Measurements from ENCODE around the gene GADD45A.

GRCh38 chr1:67700220-67700619, 15.2 kb downstream of the GADD45A start:
- TF ChIP-seq, protein P1, sequence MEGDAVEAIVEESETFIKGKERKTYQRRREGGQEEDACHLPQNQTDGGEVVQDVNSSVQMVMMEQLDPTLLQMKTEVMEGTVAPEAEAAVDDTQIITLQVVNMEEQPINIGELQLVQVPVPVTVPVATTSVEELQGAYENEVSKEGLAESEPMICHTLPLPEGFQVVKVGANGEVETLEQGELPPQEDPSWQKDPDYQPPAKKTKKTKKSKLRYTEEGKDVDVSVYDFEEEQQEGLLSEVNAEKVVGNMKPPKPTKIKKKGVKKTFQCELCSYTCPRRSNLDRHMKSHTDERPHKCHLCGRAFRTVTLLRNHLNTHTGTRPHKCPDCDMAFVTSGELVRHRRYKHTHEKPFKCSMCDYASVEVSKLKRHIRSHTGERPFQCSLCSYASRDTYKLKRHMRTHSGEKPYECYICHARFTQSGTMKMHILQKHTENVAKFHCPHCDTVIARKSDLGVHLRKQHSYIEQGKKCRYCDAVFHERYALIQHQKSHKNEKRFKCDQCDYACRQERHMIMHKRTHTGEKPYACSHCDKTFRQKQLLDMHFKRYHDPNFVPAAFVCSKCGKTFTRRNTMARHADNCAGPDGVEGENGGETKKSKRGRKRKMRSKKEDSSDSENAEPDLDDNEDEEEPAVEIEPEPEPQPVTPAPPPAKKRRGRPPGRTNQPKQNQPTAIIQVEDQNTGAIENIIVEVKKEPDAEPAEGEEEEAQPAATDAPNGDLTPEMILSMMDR (IDR thresholded peaks at IDR 0.05): no peak
- TF ChIP-seq POLR2A (IDR thresholded peaks at IDR 0.05): no peak

Data from right lobe of liver (tissue), 4 donors.